GM11168 (cell line): ENCODE data around the gene WWOX.

Experiments
- in situ Hi-C: fragments of 300-500 bp; cut with MboI; formaldehyde crosslinking; loops from one replicate; pipeline ENCODE4 v1.12.0; 2022; ENCODE audit warnings: low sequenced_read_pairs; ENCODE audit not compliant: unreplicated experiment

The WWOX gene

DNA sequence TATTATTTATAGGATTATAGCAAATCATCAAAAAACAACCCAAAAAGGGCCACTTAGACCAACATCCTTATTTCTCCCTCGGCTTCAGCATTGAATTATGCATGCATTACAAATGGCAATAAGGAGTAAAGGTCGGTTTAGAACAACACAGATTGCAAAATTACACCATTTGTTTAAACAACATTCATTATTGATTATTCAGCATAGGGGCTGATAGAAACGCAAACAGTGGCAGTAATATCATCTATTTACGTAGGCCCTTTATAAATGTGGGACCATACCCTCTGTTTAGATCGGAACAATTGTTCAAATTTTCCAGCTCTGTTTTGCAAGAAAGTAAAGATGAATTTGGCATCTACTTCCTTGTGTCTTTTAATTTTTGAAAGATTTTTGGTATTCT is 153.3 kb downstream of the WWOX start:
- in situ Hi-C loops, result no loop called here

- in situ Hi-C loops, result no loop called here
Measured at GRCh38 chr16:78254841-78255240, 155.4 kb downstream of the WWOX start.

DNA sequence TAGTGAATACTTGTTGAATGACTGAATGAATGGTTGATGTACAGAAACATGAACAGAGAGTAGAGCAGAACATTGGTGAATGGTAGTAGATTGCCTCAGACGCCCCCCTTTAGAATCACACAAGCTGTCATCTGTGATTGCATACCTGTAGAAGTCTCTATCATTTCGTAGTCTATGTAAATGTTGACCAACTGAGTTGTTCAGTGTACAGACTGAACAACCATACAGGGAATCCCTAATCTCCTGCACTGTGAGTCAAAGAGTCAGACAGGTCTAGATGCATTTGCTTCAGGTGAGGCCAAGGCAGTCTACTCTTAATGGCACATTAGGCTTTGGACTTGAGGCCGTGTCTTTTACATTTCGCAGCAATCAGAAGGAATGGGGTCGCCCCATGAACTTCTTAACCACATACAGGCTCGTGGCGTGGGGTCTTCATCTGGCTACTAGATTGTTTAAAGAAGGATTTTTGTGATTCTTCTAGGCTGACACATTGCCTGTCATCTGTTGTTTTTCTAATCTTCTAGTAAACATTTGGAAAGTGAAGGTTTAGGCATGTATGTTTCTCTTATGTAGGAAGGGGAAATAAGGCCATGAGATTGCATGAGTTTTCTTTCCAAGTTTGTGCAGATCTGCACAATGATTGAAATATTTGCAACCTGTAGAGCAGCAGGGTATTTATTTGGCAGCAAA is 157.4 kb downstream of the WWOX start:
- in situ Hi-C loops, result no loop called here

DNA sequence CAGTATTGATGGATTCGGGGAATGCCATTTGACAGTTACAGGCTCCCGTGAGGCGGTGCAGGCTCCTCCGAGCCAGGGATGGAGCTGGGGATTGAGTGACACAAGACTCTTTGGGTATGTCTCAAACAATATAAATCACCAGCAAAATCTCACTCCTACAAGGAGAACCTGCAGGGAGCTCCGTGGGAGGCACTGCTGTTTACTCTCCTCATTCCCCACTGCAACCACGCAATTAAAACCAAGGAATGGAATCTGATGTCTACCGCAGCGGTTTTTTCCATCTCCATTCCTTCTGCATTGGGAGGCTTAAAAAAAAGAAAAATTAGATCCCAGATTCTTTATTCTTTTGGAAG is 157.9 kb downstream of the WWOX start:
- in situ Hi-C loops, result no loop called here

DNA sequence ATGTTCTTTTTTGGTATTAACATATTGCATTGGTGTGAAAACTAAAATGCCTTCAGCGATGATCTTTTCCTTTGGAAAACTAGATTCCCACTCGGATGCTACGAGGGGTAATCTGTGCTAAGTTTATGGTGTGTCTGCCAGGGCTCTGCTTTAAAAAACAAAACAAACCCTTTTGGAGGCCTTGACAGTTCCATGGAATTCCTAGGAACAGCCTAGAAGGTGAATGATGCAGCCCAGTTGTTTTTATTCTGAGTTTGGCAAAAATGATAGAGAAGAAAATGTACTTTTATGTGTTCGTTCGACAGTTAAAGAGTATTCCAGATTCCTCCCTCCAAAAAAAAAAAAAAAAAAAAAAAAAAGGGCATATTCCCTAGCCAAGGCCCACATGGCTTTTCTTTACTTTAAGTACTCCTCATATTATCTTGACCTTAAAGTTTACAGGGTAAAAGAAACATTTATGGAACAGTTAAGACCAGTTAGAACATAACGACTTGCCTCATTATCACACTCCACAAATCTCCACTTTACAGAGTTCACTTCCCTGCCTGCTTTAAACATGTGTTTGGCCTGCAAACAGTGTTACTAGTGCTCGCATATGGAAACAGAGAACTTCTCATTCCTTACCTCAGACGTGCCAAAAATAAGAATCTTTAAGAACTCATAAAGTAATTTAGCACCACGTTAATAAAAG is 159.1 kb downstream of the WWOX start:
- in situ Hi-C loops, result no loop called here

GRCh38 chr16:78259873-78260272 is 160.4 kb downstream of the WWOX start:
- in situ Hi-C loops, result no loop called here

GRCh38 chr16:78264642-78265041 is 165.2 kb downstream of the WWOX start:
- in situ Hi-C loops, result no loop called here

DNA sequence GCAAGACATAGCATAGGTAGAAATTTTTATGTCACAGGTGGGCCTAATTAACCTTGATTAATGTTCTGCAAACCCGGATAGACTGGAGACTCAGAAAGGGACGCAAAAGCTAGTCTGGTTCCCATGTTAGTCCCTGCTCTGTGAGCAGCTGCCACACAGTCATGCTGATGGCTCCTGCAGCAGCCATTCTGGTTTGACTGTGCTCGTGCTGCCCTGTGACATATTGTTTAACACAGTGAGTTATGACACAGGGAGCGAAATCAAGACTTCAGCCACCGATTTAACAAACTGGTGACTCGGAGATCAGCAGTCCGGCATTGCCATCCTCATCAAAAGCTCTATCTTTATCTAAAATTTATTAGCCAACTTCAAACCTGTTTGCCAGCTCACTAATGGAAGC is 169.8 kb downstream of the WWOX start:
- in situ Hi-C loops, result no loop called here

DNA sequence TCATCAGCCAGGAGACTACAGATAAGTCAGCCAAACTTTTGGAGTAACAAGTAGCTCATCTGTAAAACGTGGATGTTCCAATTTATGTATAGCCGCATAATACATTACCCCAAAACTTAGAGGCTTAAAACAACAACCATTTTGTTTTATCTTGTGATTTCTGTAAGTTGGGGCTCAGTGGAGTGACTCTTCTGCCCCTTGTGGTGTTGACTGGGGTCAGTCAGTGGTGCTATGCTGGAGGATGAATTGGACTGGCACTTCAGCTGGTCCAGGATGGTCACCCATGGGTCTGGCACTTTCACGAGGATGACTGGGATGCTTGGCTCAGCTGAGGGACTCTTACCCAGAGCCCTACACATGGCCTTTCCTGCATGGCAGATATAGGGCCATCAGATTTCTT is 172.5 kb downstream of the WWOX start:
- in situ Hi-C loops, result no loop called here

DNA sequence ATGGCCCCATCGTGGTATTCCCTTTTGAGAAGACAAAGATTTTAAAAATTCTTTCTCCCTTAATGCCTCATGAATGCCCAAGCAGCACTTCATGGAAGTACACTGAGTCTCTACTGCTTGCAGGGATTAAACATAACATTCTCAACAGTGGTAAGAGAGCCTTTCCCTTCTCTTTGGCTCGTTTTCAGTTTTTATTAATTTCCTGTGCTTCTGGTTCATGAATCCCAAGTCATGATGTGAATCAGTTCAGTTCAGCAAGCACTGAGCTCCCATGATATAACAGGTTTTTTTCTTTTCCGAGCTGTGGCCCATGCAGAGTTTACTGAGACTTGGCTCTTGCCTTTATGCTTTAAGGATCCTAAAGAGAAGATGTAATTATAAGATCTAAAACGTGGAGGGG is 175.3 kb downstream of the WWOX start:
- in situ Hi-C loops, result no loop called here

DNA sequence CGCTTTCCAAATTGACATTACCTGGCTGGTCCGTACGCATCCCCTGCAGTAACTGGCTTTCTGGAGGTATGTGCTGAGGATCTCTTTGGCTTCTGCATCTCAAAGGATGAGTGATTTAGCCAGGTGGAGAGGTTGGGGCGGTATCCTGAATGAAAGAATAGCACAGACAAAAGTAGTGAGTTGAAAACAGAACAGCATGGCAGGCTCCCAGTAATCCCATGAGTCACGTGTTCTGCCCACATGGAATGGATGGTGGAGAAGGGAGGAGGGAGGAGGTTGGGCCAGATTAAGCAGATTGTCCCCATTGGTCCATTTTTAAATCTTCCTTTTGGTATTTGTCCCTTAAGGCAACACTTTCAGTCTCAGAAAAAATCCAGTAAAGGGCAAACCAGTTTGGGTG is 176.0 kb downstream of the WWOX start:
- in situ Hi-C loops, result no loop called here

DNA sequence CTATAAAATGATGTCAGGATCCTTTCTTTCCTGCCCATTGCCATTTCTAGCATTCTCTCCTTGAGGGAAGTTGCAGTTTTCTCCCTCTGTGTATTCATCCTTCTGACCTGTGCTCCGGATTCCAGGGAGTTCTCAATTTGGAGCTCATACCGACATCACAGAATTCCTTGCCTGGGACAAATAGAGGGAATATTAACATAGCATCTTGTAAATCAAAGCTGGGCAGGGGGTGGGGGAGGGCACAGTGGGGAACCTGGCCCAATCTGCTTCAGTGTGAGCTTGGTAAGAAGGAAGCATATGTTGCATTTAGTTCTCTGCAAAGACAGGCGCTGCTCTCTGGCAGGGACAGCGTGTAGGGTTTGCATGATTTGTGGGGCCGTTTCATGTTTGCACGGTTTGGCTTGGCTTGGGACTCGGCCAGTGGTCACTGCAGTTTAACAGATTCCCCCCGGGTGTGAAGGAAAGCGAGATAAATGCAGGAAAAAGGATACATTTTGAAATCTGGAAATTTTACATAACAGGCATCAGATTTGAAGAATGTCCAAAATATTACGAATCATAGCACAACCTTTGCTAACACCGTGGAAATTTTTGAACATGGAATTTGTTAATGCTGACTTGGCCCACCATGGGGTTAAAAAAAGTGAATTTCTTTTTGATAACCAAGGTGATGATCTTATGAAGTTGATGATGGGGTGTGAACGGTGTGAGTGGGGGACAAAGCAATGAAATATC is 178.0 kb downstream of the WWOX start:
- in situ Hi-C loops, result no loop called here

DNA sequence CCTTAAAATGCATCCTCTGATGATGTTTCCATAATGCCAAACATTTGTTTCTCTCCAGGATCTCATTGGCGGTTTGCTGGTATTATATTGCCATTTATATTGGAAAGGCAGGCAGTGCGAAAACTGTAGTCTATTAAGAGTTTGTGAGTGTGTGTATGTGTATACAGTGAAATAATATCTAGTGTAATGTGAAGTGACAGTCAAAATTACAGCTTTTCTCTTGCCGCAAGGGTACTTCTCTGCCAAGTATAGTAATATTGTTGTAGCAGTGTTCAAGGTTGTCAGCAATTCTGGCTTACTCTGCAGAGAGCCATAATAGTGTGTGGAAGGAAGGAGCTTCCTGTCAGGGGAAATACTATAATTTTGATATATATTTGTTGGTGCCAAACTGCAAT is 178.6 kb downstream of the WWOX start:
- in situ Hi-C loops, result no loop called here

DNA sequence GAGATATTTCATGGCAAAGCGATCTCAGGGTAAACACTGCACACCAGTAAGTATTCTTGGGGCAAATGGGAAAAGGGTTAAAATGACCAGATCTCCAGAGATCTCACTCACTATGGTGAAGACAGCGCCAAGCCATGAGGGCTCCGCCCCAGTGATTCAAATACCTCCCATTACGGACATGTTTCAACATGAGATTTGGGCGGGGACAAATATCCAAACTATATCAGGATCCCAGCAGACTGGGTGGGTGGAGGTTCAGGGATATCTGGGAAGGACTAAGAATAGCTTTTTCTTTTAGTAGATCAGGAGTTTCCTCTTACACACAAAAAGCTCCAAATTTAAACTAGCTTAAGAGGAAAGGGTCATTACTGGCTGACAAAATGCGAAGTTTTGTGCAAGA is 181.7 kb downstream of the WWOX start:
- in situ Hi-C loops, result no loop called here

DNA sequence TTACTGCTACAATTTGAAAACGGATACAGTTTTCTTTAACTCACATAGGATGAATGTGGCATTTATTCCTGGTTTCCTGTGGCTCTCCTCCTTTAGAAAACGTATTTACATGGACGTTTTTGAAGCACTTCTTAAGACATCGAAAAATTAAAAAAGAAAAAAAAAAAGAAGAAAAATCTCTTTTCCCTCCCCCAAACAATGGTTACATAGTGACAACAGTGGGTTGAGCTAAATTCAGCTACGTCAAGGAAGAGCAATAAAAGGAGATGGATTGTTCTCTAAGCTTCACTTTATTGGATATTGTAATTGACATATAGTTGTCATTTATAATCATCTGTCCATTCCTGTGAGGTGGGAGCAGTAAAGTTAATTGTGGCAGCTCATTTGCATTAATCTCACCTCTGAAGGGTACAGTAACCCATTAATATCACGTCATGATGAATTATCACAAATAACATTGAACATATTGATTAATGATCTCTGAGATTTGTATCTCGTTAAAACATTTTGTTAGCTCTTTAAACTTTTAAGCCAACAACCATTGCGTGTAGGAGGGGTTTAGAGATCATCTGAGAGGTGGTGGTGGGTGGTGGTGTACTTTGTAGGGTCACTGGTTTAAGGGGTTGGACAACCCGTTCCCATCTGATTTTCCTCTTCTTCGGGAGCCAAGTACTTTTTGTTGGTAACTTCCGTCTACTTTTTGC is 184.2 kb downstream of the WWOX start:
- in situ Hi-C loops, result no loop called here

DNA sequence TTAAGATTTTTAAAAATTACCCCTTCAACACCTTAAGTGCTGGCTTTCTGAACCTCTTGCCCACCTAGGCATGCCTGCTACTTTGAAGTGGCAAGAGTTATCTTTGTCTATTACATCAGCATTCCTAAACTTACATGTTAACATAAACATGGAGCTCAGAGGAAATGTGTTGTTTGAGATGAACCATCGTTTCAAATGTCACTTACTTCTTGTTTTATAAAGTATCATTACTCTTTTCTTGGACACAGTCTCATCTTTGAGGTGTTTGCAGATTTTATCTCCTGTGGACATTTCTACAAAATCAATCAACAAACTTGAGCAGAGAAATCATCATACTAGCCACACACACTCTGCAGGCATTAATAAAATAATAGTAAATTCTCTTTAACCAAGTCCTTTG is 184.9 kb downstream of the WWOX start:
- in situ Hi-C loops, result no loop called here

GRCh38 chr16:78284957-78285434 is 185.5 kb downstream of the WWOX start:
- in situ Hi-C loops, result no loop called here

DNA sequence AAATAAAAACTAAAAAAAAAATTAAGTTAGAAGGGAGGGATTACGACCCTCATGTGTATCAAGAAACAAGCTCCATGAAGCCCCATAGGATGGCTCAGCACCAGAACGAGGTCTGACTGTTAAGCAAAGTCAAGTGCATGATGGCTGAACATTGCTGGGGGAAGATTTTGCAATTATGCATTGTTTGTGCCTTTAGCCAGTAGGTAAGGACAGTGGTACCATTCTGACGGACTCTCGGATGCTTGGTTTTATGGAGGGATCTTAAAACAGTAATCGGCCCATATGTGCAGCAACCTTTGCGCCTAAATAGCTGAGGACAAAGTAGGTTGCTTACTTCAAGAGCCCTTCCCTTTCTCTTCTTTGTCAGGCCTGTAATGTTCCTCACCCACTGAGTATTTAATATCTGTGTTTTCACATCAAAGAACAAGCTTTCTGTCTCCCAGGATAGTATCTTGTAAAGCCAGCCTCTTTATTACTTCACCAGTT is 186.0 kb downstream of the WWOX start:
- in situ Hi-C loops, result no loop called here

- in situ Hi-C loops, result no loop called here
Measured at GRCh38 chr16:78286065-78286464, 186.6 kb downstream of the WWOX start.

- in situ Hi-C loops, result no loop called here
Measured at GRCh38 chr16:78288888-78289287, 189.4 kb downstream of the WWOX start.

GRCh38 chr16:78289373-78289772 is 189.9 kb downstream of the WWOX start:
- in situ Hi-C loops, result no loop called here
